Skeletal muscle tissue (tissue), 4 donors: ENCODE measurements around the gene RIOK3. TPM values are rescaled to one million over a fixed set of nuclear protein-coding genes. Genes with fewer than 3 reads are reported as not detected.
"Not testable (repeated sequence)": the region's sequence is repeated elsewhere in the genome, so short reads cannot be mapped to it uniquely, and the experiment has no call there.

Source experiments
- H3K27ac ChIP-seq: one replicate; pipeline ENCODE4 v1.7.0; 2013; ENCODE audit warnings: mild to moderate bottlenecking, low read depth, low read length, inconsistent platforms
- H3K27me3 ChIP-seq, 3 donors: one replicate each; pipeline ENCODE4 v1.7.0; 2013; ENCODE audit warnings: low read length in 3 of 3; ENCODE audit not compliant: control insufficient read depth in 3 of 3, insufficient read depth in 3 of 3
- H3K36me3 ChIP-seq, 3 donors: one replicate each; pipeline ENCODE4 v1.7.0; 2013; ENCODE audit warnings: low read length in 3 of 3; ENCODE audit not compliant: control insufficient read depth in 3 of 3, insufficient read depth in 3 of 3
- H3K4me1 ChIP-seq, 3 donors: one replicate each; pipeline ENCODE4 v1.7.0; 2013; ENCODE audit warnings: low read length in 3 of 3, mild to moderate bottlenecking in 3 of 3; ENCODE audit not compliant: control insufficient read depth in 3 of 3, insufficient read depth in 3 of 3
- H3K4me3 ChIP-seq, 3 donors: one replicate each; pipeline ENCODE4 v1.7.0; 2013; ENCODE audit warnings: low read length in 3 of 3
- H3K9ac ChIP-seq, 3 donors: one replicate each; pipeline ENCODE4 v1.7.0; 2013; ENCODE audit warnings: low read length in 3 of 3, mild to moderate bottlenecking in 3 of 3, moderate library complexity in 2 of 3, low read depth in 1 of 3
- H3K9me3 ChIP-seq, 3 donors: one replicate each; pipeline ENCODE4 v1.7.0; 2013; ENCODE audit warnings: low read length in 3 of 3; ENCODE audit not compliant: control insufficient read depth in 3 of 3
- total RNA-seq: library from RNA; depleted of rRNA; stranded (reverse); fragments of >200 nt; gene quantifications from one replicate; pipeline ENCODE4 v1.2.3, GENCODE V29; 2014
- donor health status: Osteomylitis.

RIOK3 gene
- total RNA-seq, 1 donor from 2014 or later, result 55.3 TPM

DNA sequence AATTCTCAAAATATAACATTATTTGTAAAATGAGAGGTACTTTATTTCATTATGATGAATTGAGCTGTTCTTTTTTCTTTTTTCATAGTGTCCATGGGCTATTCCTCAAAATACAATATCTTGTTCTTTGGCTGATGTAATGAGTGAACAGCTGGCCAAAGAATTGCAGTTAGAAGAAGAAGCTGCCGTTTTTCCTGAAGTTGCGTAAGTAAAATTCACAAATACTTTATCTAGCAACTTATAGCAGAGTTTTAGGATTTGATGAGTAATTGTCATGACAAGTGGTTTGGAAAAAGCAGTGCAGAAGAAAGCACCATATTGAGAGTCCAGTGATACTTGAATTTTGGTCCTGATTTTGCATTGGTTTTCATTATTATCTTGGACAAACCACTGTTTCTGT is 9.8 kb downstream of the RIOK3 start:
- no peak overlapping the region for H3K9ac ChIP-seq
- H3K36me3 ChIP-seq, result peaks cover 11 to 32% (median 28%) of the 10 kb centered on the region in 3 donors
- peaks cover 18 to 24% (median 18%) of the 10 kb centered on the region in 3 donors for H3K4me1 ChIP-seq
- H3K4me3 ChIP-seq, result no peak overlapping the region
- H3K27me3 ChIP-seq, result no peaks in the 10 kb centered on the region
- no peak overlapping the region for H3K27ac ChIP-seq
- no peaks in the 10 kb centered on the region for H3K9me3 ChIP-seq

- H3K9me3 ChIP-seq, result no peaks in the 10 kb centered on the region
- peaks cover 41 to 58% (median 57%) of the 10 kb centered on the region in 3 donors for H3K36me3 ChIP-seq
- no peak overlapping the region for H3K4me3 ChIP-seq
- no peak overlapping the region for H3K9ac ChIP-seq
- H3K4me1 ChIP-seq, result no peaks in the 10 kb centered on the region
- no peak overlapping the region for H3K27ac ChIP-seq
- no peaks in the 10 kb centered on the region for H3K27me3 ChIP-seq
Observed at GRCh38 chr18:23468753-23469459, 15.8 kb downstream of the RIOK3 start.

DNA sequence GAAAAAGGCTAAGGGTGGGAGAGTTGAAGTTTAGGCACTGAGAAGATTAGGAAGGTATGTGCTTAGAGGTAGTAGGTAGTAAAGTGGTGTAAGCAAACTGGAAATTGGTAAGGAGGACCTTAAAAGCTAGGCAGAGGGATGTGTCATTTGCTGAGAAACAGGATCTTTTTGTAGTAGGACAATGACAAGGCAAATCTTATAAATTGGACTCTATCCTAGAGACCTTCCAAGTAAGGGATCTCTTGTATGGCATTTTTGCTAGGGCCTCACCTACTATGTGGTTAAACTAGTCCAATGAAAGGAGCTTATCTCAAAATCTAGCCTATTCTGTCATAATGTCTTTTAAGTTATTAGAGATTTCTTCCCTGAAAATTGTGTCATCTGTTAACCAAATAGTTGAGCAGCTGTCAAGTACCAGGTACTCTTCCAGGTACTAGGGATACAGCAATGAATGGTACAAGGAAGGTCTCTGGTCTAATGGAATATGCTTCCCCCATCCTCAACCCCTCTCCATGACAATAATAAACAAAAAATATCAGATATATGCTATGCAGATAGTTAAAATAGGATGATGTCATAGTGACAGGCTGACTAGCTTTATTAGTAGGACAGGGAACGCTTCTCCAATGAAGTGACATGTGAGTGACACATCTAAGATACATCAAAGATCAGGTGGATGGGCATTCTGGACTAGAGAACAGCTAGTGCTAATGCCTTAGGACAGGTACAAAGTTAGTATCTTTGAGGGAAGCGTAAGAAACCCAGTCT is 17.7 kb downstream of the RIOK3 start:
- H3K36me3 ChIP-seq, result peaks cover 50 to 68% (median 59%) of the 10 kb centered on the region in 3 donors
- H3K9me3 ChIP-seq, result no peaks in the 10 kb centered on the region

GRCh38 chr18:23471486-23471885 is 18.4 kb downstream of the RIOK3 start:
- Histone ChIP-seq H3K9me3 (no peaks in the 10 kb centered on the region), H3K4me1 (no peaks in the 10 kb centered on the region), H3K4me3 (no peak overlapping the region), H3K27me3 (no peaks in the 10 kb centered on the region), H3K27ac (no peak overlapping the region), H3K36me3 (peaks cover 53 to 68% (median 61%) of the 10 kb centered on the region in 3 donors), H3K9ac (no peak overlapping the region)

More for the DNA sequence above, 17.7 kb downstream of the RIOK3 start:
- H3K27ac ChIP-seq, result no peak overlapping the region
- H3K27me3 ChIP-seq, result no peaks in the 10 kb centered on the region
- no peak overlapping the region for H3K9ac ChIP-seq
- no peaks in the 10 kb centered on the region for H3K4me1 ChIP-seq
- H3K4me3 ChIP-seq, result no peak overlapping the region

- H3K27me3 ChIP-seq, result no peaks in the 10 kb centered on the region
- H3K9ac ChIP-seq, result no peak overlapping the region
- no peaks in the 10 kb centered on the region for H3K4me1 ChIP-seq
- H3K9me3 ChIP-seq, result no peaks in the 10 kb centered on the region
- H3K4me3 ChIP-seq, result no peak overlapping the region
- H3K36me3 ChIP-seq, result peaks cover 40 to 63% (median 51%) of the 10 kb centered on the region in 3 donors
- no peak overlapping the region for H3K27ac ChIP-seq
Observed at GRCh38 chr18:23479829-23480505, 26.9 kb downstream of the RIOK3 start.

DNA sequence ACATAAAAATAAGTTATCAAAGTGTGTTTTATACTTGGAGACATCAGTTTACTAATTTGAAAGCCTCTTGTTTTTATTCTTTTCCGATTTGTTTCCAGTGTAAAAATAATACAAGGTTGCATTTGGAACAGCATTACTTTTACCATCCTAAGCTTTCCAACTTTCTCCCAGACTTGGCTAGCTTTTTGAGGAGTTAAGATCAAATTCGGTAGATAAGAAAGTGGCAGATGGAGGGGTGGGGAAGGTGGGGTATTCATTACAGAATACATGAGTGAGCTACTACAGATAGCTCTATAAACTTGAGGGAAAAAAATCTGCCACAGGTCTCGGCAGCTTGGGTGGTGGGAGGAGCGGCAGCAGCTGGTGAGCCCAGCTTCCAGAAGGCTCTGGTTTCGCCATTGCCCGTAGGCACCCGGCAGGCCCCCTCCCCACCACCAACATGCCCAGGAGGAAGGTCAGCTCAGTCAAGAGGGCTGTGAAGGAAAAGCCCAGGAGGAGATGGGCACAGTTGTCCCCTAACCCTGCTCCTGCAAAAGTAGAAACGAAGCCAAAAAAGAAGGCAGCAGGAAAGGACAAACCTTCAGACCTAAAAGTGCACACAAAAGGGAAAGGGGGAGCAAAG is 31.6 kb downstream of the RIOK3 start:
- Histone ChIP-seq H3K4me3 (no peak overlapping the region), H3K27ac (no peak overlapping the region), H3K36me3 (peaks cover 13 to 22% (median 20%) of the 10 kb centered on the region in 3 donors), H3K4me1 (no peaks in the 10 kb centered on the region), H3K9me3 (no peaks in the 10 kb centered on the region), H3K9ac (no peak overlapping the region), H3K27me3 (no peaks in the 10 kb centered on the region)

- H3K9me3 ChIP-seq, result no peaks in the 10 kb centered on the region
- no peak overlapping the region for H3K9ac ChIP-seq
- no peaks in the 10 kb centered on the region for H3K4me1 ChIP-seq
- no peak overlapping the region for H3K27ac ChIP-seq
- H3K36me3 ChIP-seq, result peaks cover 8 to 15% (median 13%) of the 10 kb centered on the region in 3 donors
- H3K4me3 ChIP-seq, result no peak overlapping the region
- no peaks in the 10 kb centered on the region for H3K27me3 ChIP-seq
Observed at GRCh38 chr18:23485386-23485785, 32.3 kb downstream of the RIOK3 start.

- Histone ChIP-seq H3K9me3 (no peaks in the 10 kb centered on the region), H3K9ac (no peak overlapping the region), H3K36me3 (peaks cover 0 to 2% (median 0%) of the 10 kb centered on the region in 3 donors), H3K4me1 (no peaks in the 10 kb centered on the region), H3K27me3 (no peaks in the 10 kb centered on the region), H3K27ac (no peak overlapping the region), H3K4me3 (no peak overlapping the region)
Observed at GRCh38 chr18:23487738-23488570, 34.9 kb downstream of the RIOK3 start.

DNA sequence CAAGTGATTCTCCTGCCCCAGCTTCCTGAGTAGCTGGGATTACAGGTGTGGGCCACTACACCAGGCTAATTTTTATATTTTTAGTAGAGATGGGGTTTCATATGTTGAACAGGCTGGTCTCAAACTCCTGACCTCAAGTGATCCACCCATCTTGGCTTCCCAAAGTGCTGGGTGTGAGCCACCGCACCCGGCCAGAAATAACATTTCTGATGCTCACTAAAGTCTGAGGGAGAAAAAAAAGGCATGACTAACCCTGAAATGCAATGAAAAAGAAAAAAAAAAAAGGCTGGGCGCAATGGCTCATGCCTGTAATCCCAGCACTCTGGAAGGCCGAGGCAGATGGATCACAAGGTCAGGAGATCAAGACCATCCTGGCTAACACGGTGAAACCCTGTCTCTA is 36.5 kb downstream of the RIOK3 start:
- not testable (repeated sequence) for H3K27me3 ChIP-seq, H3K4me1 ChIP-seq, H3K27ac ChIP-seq, H3K9me3 ChIP-seq, H3K9ac ChIP-seq, H3K4me3 ChIP-seq, H3K36me3 ChIP-seq
